Activated effector memory CD4-positive, alpha-beta T cell treated with Interleukin-2 at 50 U/mL for 16 hours (primary cell): Measurements from ENCODE around the gene CASP7.

ENCODE experiments used
- DNase-seq: peaks from one replicate; pipeline ENCODE4 v3.0.0-alpha.2; 2020

Gene CASP7

DNA sequence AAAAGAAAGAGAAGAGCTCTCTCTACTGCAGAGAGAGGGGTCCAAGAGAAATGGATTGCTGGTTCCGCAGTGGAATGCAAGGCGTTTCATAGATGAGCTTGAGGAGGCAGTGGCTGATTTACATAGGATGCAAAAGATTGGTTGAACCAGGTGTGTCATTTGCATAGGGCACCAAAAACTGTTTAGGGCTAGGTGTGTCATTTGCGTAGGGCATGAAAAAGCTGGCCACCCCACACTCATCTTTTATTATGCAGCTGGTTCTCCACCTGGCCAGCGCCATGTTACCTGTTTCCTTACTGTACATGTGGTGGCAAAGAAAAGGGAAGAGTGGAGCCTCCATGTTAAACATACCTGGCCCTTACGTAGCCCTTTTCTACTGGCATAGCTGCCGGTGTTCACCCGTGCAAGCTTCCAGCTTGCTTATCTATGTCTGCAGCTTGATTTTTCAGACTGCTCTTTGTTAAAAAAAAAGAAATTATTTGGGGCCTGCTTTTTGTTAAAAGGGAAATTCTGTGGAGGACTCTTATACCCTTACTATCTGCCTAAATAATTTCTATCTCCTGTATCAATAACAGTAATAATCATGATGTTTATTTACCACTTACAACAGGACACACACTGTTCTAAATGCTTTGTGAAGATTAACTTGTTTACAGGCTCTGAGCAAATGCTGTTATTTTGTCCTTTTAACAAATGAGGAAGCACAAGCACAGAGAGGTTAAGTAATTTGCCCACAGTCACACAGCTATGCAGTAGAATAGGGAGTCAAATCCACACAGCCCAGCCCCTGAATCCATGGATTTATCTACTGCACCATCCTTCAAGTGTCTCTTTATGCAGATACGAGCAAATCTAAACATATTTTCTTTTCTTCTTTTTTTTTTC, 33.3 kb downstream of the CASP7 start:
- DNase-seq, result no peak

DNA sequence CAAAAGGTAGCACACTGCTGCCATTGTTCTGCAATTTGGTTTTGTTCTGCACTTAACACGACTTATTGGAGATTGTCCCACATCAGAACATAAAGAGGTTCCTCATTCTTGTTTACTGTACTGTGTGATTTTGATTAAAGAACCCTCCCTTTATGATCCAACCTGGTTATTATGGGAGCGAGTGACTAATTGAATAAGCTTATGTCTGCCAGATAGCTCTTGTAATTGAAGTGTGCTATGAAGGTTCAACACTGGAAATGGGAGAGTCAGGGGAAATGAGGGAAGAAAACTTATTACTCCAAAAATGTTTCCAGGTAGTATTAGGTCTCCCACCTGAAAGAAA, 33.9 kb downstream of the CASP7 start:
- DNase-seq, result no peak

DNA sequence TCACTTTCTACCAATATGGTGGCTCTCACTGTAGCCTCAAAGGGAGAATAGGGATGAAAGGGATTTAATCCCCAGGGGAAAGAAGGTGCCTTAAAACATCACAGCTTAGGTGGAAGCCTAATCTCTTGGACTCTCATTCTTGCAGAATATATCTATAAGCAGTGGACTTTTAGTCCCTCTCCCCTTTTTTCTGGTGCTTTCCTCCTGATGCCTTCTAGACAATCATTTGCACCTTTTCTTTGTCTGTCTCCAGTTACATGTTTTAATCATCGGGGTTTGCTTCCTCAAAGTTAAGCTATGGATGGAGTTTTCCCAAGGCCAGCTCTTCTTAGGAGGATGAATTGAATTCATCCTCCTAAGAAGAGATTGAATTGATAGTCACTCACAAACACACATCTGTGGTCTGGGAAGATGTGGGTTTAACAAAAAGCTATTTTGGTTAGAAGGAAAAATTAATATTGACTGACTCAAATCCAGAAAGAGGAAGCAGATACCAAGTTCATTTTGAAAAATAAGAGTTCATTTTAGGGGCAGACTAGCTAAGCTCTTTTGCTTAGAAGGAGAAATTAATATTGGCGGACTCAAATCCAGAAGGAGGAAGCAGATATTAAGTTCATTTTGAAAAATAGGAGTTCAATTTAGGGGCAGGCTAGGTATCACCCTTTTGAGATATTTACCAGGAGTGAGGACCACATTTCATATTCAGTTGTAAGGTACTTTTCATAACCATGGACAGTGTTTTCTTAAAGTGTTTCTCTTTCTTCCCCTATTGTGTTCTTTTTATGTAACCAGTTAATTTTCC, 36.6 kb downstream of the CASP7 start:
- no peak for DNase-seq

DNA sequence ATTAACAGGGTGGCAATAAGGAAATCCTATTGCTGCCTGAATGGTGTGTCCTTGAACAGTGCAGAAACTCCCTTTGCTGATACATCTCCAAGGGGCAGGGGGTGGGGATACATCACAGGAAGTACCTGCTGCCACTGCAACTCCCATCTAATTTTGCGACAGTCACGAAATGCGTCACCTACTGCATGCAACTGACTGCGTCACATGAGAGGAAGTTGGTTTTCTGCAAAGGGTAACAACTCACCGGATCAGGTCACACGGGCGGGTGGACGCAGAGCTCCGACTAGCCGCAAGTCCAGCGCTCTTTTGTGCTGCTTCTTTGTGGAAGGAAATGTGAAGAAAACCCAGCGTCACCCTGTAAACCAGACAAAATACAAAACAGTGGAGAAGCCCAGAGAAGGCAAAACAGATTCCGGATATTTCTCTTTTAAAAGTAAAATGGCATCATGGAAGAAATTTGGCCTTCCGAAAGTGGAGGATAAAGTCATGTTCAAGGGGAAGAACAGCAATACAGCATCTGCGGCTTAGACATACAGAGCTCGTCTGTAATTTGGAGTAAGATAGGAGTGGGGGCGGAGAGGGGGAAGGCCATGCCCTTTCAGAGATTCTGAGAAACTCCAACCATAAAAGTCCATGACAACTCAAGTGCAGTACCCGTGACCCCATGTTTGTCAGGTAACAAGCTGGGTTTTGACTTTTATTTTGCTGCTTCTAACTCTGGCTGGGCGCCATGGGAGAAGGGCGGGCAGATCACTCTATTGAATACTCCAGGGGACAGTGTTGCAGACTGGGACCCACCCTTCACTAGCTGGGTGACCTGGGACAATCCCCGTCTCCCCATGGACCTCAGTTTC, 39.5 kb downstream of the CASP7 start:
- no peak for DNase-seq

DNA sequence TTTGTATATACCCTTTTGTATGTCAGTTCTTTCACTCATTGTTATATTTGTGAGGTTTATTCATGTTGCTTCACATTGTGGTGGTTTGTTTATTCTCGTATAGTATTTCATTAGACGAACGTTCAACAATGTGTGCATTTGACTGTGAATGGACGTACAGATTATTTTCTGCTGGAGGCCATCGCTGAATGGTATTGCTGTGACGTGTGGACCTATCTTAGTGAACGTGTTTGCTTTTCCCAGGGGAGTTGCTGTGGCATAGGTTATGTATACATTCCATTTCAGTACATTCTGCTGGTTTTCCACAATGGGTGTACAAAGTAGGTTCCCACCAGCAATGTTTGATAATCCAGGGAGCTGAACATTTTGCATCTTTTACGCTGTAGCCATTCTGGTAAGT, 40.7 kb downstream of the CASP7 start:
- no peak for DNase-seq

DNA sequence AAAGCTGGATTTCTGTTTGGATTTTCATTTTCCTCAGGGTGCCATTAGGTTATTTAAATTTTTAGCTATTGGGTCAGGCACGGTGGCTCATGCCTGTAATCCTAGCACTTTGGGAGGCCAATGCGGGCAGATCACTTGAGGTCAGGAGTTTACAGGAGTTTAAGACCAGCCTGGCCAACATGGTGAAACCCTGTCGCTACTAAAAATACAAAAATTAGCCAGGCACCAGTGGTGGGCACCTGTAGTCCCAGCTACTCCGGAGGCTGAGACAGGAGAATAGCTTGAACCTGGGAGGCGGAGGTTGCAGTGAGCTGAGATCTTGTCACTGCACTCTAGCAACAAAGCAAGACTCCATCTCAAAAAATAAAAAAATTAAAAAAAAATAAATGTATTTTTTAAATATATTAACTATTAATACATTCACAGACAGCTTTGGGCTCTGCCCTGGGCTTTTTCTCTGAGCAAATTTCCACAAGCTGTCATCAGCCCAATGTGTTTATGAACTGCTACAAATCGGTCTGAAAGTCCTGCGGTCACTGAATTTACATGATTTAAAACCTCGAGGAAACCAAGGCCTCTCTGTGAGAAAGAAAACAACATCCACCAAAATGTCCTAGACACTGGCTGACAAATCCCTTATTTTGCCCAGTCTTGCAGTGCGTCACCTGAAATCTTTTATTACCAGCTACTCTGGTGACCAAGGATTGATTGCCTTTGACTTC, 52.6 kb downstream of the CASP7 start:
- DNase-seq, result no peak

DNA sequence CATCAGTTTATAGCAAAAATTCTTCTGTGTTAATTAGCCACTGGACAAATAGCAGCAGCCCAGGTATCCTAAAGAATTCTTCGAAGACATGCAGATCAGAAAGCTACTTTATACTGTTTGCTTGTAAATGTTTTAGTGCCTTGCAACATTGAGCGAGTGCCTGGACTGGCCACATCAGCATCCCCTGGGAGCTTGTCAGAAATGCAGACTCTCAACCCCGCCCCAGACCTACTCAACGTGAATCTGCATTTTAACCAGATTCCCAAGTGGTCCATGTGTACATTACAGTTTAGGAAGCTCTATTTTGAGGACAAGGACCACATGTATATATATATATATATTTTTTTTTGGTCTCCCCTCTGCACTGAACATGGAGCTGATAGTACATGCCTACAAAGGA, 53.3 kb downstream of the CASP7 start:
- DNase-seq, result no peak

DNA sequence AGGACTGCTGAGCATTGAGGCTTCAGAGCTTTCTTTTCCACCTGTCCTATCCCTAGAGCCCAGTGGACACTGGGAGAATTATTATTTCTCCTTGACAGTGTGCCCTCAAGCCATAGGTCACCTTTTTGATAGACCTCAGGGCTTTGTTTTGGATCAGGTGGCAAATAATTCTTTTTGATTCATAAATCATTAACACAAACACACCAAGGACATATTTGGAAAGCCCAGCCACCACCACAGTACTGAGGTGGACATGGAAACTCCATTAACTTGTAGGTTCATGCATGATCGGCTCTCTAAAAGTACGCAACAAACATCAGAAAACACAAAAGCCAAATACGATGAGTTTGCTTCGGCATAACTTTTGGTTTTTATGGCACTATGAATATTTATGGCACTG, 53.9 kb downstream of the CASP7 start:
- DNase-seq, result no peak

DNA sequence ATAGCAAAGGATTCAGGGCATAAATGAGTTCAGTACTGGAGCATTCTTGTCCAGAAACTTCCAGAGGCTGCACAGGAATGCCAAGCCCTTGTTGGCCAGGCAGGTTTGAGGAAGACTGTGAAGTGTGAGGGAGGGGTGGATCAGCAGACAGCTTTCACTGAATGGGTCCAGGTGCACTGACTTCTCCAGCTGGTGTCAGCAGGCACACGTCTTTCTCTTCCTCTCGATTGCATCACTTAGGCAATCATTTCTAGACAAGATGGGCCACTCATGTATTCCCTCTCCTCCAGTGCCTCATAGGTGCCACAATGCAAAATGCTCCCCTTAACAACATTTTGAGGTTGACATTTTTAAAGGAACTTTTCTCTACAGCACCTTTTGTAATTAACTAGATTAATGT, 56.2 kb downstream of the CASP7 start:
- DNase-seq, result no peak

DNA sequence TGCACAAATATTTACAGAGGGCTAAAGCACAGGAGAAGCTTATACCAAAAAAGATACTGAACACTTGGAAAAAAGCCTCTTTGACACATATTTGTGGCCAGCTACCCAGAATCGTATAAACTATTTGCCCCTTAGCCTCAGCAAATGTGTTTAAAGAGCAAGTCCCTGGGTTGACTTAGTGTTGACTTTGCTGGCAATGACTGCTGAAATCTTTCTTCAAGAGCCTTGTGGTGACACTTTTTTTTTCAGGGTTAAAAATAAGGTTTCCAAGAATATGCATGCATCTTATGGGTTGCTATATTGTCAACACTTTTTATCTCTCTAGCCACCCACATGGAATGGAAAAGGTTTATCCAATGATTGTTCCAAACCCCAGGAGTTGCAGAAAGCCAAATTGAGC, 56.9 kb downstream of the CASP7 start:
- no peak for DNase-seq

DNA sequence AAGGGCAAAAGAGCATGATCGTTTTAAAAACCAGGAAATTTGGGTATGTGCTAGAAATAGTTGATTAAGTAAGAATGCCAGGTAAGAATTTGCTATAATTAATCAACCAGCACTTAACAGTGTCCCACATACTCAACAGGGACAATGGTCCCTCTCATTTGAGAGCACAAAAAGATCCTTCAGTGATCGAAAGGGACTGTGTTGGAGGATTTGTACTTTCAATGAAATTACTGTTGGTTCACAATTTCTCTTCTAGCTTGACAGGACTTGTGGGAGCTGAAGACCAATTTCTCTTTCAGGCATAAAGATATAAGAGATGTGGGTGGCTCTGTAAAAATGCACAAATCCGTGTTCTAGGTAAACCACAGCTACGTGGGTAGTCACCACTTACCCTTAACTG, 59.3 kb downstream of the CASP7 start:
- DNase-seq, result no peak

DNA sequence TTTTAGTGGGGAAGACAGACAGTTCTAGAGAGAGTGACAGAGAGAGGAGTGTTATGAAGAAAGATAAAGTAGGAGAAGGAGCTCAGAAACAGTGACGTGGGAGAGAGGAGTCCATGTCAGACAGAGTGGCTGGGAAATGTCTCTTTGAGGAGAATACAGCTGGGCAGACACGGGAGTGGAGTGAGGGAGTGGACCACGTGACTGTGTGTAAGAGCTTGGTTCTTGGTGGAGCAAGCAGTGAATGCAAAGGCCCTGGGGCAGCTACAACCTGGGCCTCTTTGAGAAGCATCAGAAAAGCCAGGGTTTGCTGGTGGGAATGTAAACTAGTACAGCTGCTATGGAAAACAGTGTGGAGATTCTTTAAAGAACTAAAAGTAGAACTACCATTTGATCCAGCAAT, 59.9 kb downstream of the CASP7 start:
- no peak for DNase-seq

DNA sequence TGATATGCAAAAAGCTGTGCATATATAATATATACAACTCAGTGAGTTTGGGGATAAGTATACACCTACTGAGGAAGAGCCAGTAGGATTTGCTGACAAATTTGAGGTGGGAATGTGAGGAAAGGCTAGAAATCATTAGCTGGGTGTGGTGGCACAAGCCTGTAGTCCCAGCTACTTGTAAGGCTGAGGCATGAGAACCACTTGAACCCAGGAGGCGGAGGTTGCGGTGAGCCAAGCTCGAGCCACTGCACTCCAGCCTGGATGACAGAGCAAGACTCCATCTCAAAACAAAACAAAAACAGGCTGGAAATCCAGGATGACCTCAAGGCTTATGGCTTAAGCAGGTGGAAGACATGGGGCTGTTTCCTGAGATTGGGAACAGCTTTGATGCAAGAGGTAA, 61.1 kb downstream of the CASP7 start:
- DNase-seq, result no peak

DNA sequence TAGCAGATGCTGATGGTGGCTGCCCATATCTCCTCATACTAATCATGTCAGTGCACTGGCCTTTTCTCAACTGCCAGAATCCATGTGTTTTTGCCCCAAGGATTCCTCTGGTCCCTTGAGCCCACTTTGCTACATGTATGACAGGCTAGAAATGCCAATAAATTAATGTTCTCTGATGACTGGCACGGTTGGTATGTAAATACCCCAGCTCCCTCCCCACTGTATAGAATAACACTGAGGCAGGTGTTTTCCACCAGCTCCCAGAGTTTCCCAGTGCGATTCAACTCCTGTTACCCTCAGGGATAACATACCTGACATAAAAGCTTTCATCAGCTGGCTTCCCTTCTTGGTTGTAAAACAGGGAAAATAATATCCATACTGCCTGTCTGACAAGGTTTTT, 62.8 kb downstream of the CASP7 start:
- no peak for DNase-seq

DNA sequence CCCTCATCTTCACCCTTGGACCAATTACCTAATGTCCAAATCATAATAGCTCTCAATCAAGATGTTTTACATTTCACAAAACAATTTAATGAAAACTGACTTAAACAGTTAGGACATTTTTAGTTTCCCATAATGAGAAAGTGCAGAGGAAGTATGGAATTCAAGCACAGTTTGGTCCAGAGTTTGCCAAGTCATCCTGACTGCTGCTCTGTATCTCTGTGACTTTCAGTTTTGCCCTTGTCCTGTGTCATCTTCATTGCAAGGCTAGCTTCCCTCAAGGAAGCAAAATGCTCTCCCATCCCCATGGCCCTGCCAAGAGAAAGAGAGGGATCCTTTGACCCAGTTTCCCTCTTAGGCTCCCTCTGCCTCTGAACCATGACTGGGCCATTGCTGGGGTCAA, 63.9 kb downstream of the CASP7 start:
- DNase-seq, result no peak

DNA sequence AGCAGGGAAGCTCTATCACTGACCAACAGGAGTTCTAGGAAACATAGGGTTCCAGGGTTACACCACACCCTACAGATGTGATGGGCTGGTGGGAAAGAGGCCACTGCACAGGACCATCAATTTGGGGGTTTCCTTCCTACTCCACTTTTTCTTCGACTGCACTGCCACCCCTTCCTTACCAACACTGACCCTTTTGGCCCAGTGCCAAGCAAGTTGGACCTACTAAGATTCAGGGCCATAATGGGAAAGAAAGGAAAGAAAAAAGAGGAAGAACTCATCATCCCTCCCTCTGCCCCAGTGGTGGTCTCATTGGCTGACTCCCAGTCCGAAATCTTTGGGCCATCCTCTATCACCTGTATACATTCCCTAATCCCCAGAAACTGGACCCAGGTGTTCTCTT, 65.7 kb downstream of the CASP7 start:
- no peak for DNase-seq

DNA sequence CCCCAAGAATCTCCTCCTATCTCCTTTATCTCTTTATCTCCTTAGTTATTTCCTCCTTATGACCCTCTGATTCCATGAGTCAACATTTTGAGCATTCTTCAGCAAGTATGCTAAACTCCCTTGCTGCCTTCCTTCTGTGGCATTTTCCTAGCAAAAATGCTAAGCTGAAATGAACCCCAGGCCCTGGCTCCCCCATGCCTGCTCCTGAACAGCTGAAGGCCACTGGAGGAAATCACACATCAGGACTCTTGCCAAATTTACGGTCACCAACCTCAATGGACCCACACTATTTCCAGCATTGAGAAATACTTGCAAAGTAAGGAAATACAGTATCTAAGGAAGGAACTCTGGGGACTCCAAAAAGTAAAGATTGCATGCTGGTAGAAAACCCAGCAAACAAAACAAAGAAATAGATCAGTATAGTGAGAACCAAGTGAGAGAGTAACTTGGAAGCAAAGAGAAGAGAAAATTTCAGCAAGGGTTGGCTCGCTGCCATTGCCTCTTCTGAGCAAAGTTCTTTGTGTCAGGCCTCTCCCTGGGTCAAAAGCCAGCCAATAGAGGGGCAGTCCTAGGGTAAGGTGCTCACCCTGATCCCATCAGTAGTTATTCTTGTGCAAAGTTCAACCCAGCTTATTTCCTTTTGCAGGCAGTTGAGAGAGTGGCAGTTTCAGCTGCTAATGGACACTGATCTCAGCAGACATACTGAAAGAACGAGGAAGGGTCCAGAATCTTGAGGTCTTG, 66.7 kb downstream of the CASP7 start:
- DNase-seq, result no peak

DNA sequence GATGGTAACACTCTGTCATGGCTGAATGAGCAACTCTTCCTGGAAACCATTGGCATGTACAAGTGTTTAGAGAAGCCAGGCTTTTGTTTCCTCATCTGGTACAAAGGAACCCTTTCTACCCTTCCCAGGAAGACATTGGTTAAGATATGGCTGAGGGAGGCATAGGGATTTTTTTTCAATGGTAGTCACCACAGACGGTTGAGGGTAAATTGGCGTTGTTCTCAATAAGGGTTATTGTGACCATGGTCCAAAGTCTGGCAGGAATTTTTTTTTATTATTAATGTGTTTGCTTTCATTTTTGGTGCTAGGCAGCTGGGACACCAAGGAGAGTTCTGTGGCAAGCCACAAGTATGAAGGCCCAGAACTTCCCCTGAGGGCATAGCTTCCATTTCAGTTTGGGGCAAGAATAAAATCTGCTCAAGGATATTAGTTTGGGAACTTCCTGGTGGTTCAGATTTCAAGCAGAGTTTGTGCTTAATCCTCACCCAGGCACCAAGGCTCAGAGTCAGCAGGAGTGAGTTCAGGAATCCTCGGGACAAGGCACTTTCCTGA, 71.5 kb downstream of the CASP7 start, which contains the start of gene PLEKHS1:
Gene PLEKHS1, plus strand, starts transcription at position 502 of the 552 bp plus-strand sequence. CDS start 3,596 bp downstream, outside the sequence.
- no peak for DNase-seq

DNA sequence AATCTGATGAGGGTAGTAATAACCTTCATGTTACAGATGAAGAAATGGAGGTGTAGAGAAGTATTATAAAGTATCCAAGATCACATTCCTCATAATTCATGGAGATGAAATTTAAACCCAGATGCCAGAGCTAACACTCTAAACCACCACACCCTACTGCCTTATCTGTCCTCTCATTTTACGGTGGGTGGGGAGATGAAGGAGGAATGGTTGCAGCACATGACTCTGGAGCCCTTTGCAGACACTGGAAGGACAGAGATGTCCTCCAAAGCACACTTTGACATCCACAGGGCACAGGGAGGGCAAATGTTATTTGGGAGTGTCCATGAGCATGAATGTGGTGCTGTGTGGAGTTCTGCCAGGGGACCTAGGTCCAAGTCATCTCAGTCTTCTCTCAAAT, 72.8 kb downstream of the CASP7 start:
- DNase-seq, result no peak

DNA sequence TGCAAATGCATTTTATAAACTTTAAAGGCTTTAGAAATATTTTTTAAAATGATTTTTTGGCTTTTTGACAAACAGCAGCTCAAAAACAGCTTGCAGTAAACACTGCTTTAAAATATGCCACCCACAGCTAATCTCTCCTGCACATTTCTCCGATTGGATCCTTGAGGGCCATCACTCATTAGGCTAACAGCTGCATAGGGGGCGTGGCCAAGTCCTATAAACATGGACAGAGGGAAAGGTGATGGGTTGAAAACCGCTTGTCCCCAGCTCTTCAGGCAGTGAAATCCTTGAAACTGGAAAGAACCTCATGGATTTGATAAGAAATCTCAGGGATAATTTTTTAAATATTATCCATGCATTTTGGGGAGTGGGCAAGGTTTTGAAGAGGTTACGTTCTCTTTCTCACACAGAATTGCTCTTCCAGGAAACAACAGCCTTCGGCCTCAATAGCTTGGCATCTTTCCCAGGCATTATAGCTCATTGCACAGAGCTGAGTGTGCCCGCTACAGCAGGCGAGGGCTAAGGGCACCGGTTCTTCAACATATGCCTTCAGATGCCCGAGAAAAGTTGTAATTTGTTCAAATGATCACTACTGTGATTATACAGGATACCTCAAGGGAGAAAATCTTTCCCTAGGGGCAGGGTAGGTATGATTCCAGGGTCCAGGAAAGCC, 73.4 kb downstream of the CASP7 start:
- no peak for DNase-seq

DNA sequence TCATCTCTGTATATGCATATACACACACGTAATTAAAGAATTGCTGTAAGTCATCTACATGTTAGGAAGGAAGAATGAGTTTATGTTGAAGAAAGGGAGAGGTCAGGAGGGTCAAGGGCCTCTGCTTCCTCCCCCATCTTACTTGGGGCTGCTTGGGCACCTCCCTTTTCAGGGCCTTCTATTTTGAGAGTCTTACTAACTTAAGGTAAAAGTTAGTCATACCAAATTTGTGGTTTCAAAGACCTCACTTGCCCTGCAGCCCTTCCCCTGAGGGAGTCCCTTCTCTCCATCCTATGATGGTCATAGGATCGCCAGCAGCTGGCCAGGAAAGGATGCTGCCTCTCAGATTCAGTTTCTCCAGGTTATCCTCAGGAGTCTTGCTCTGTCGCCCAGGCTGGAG, 74.4 kb downstream of the CASP7 start:
- no peak for DNase-seq
